ENCODE measurements around the gene PREP. TPM values are rescaled to one million over a fixed set of nuclear protein-coding genes. Genes with fewer than 3 reads are reported as not detected.

Gene PREP
- polyA plus RNA-seq, 1 of the 3 experiments (the other 2 are of a cell fraction) = 20.9 TPM

DNA sequence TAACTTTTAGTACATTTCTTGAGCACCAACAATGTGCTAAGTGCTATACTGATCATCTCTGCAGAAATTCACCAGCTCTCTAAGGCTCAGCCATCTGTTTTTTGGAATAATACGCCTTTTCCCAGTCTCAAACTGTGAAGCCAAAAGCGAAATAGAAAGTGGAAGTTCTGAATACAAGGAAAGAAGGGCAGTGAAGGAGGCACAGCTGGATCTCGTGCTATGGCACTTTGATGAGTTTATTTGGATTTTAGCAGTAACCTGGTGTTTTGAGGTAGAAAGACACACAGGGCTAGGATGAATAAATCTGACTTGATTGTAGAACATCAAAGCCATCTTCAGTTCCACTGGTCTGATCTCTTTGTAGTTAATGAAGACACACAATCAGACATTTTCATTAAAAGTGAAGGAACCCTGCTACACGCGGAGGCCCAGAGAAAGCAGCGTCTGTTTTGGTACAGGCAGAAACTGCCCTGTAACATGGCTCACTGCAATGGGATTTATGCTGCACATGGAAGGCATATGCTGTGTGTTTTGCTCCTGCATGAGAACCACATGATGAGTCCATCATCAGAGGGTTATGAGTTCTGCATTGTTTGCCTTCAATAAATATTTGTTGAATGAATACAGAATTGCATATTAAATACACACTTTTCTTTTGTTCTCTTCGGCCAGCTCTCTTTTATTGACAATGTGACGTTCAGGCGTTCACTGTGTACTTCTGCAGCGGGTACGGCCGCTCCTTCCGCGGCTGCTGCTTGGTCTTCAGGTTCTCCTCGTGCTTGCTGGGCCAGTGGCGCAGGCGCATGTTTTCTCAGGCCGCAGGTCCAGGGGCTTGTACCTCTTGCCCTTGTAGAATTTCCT is 100.9 kb downstream of the PREP start:
- H3K9me3 ChIP-seq = no peaks in the 10 kb centered on the region
- POLR2A ChIA-PET = no interaction called here
- no peaks in the 10 kb centered on the region for H3K27me3 ChIP-seq (ENCODE audit: insufficient read depth)
- no peak overlapping the region for H2AFZ ChIP-seq (ENCODE audit: low read depth)
- no peak overlapping the region for H3K9ac ChIP-seq
- no peak overlapping the region for H3K4me2 ChIP-seq
- peaks cover 2 to 11% of the 10 kb centered on the region in 2 experiments for H3K36me3 ChIP-seq (replicated peaks in 1 of 2; ENCODE audit: control insufficient read depth in 1 of 2, insufficient read depth in 2 of 2, low read length in 1 of 2)
- TF ChIP-seq FOXM1 (IDR thresholded peaks at IDR 0.05; ENCODE audit: low read depth) (no peak), TEAD4 (IDR thresholded peaks at IDR 0.05; ENCODE audit: borderline replicate concordance, insufficient read depth) (no peak), YY1 (IDR thresholded peaks at IDR 0.05; ENCODE audit: low read depth) (no peak), EZH2phosphoT487 (IDR thresholded peaks at IDR 0.05; ENCODE audit: borderline replicate concordance, low read depth) (no peak), FOXJ3 (CRISPR knock-in tag; IDR thresholded peaks at IDR 0.05) (no peak), MEF2A (IDR thresholded peaks at IDR 0.05; ENCODE audit: borderline replicate concordance, low read depth) (no peak), POLR2AphosphoS5 (IDR thresholded peaks at IDR 0.05; ENCODE audit: low read depth, low read length) (no peak)
- TF ChIP-seq, protein P1, sequence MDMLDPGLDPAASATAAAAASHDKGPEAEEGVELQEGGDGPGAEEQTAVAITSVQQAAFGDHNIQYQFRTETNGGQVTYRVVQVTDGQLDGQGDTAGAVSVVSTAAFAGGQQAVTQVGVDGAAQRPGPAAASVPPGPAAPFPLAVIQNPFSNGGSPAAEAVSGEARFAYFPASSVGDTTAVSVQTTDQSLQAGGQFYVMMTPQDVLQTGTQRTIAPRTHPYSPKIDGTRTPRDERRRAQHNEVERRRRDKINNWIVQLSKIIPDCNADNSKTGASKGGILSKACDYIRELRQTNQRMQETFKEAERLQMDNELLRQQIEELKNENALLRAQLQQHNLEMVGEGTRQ (IDR thresholded peaks at IDR 0.05; ENCODE audit: borderline replicate concordance, low read depth, low read length) = no peak
- TF ChIP-seq, protein P2, sequence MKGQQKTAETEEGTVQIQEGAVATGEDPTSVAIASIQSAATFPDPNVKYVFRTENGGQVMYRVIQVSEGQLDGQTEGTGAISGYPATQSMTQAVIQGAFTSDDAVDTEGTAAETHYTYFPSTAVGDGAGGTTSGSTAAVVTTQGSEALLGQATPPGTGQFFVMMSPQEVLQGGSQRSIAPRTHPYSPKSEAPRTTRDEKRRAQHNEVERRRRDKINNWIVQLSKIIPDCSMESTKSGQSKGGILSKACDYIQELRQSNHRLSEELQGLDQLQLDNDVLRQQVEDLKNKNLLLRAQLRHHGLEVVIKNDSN (IDR thresholded peaks at IDR 0.05; ENCODE audit: borderline replicate concordance, low read depth) = no peak
- TF ChIP-seq, protein P3, sequence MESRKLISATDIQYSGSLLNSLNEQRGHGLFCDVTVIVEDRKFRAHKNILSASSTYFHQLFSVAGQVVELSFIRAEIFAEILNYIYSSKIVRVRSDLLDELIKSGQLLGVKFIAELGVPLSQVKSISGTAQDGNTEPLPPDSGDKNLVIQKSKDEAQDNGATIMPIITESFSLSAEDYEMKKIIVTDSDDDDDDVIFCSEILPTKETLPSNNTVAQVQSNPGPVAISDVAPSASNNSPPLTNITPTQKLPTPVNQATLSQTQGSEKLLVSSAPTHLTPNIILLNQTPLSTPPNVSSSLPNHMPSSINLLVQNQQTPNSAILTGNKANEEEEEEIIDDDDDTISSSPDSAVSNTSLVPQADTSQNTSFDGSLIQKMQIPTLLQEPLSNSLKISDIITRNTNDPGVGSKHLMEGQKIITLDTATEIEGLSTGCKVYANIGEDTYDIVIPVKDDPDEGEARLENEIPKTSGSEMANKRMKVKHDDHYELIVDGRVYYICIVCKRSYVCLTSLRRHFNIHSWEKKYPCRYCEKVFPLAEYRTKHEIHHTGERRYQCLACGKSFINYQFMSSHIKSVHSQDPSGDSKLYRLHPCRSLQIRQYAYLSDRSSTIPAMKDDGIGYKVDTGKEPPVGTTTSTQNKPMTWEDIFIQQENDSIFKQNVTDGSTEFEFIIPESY (IDR thresholded peaks at IDR 0.05; ENCODE audit: borderline replicate concordance, low read depth) = no peak
- H3K79me2 ChIP-seq (ENCODE audit: insufficient read depth) = no peaks in the 10 kb centered on the region
- no peaks in the 10 kb centered on the region for H4K20me1 ChIP-seq (ENCODE audit: insufficient read depth)
- peak overlapping the region in 1 of 2 experiments; percentile 55; a peak in 1 of 4 replicates for H3K27ac ChIP-seq (ENCODE audit: low read depth in 2 of 2, low read length in 1 of 2)
- peaks cover 0 to 13% of the 10 kb centered on the region in 2 experiments; a peak in 2 of 4 replicates for H3K4me1 ChIP-seq (ENCODE audit: control insufficient read depth in 1 of 2, insufficient read depth in 2 of 2, low read depth in 1 of 2, low read length in 1 of 2)
- no peak for DNase-seq
- CTCF ChIA-PET = no interaction called here
- 97% methylated on average over 18 of the region's 18 CpGs for WGBS (ENCODE audit: low lambda C conversion rate)
- no peaks in the 10 kb centered on the region for H3F3A ChIP-seq (replicated peaks; ENCODE audit: insufficient read depth)
- H3K9me2 ChIP-seq = no peaks in the 10 kb centered on the region
- H3K4me3 ChIP-seq (ENCODE audit: low read depth in 2 of 2, low read length in 1 of 2) = no peak overlapping the region

DNA sequence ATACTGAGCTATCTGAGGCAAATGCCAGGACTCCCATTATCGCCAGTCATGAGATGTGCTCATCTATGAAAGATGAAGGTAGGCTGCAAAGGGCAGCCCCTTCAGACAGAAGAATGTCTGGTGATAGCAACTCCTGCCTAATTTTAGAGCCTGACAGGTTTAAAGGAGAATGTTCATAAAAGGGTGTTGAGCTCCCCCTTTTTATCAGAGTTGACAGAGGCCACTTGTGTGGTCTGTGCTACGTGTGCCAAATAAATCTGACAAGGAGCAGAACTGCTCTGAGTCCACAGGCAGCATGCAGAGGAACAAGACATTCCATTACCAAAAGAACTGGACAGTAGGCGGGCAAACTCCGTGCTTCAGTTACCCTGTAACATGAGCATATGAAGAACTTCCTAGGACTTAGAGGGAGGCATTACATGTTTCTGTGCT is 101.8 kb downstream of the PREP start:
- POLR2A ChIA-PET = no interaction called here
- Histone ChIP-seq H3K27me3 (ENCODE audit: insufficient read depth) (no peaks in the 10 kb centered on the region), H3K4me3 (ENCODE audit: low read depth in 2 of 2, low read length in 1 of 2) (no peak overlapping the region), H3K27ac (ENCODE audit: low read depth in 2 of 2, low read length in 1 of 2) (peak overlapping the region in 1 of 2 experiments; percentile 55; a peak in 2 of 4 replicates), H4K20me1 (ENCODE audit: insufficient read depth) (no peaks in the 10 kb centered on the region), H3K4me2 (no peak overlapping the region), H3F3A (replicated peaks; ENCODE audit: insufficient read depth) (no peaks in the 10 kb centered on the region), H3K4me1 (ENCODE audit: control insufficient read depth in 1 of 2, insufficient read depth in 2 of 2, low read depth in 1 of 2, low read length in 1 of 2) (peaks cover 0 to 13% of the 10 kb centered on the region in 2 experiments; a peak in 2 of 4 replicates), H3K79me2 (ENCODE audit: insufficient read depth) (no peaks in the 10 kb centered on the region; the same call in 1 of the 2 replicates), H2AFZ (ENCODE audit: low read depth) (no peak overlapping the region), H3K9me3 (no peaks in the 10 kb centered on the region), H3K9ac (no peak overlapping the region), H3K36me3 (replicated peaks in 1 of 2; ENCODE audit: control insufficient read depth in 1 of 2, insufficient read depth in 2 of 2, low read length in 1 of 2) (peaks cover 0 to 11% of the 10 kb centered on the region in 2 experiments), H3K9me2 (no peaks in the 10 kb centered on the region)
- CTCF ChIA-PET = interaction anchor here (1.3 to 1.6 kb wide), 2 partner anchors 11 to 213 kb away, joined by 5 read pairs; no protein-coding TSS in a partner anchor
- no peak for DNase-seq
- 68% methylated on average over 4 of the region's 4 CpGs for WGBS (ENCODE audit: low lambda C conversion rate)
- TF ChIP-seq, protein P4, sequence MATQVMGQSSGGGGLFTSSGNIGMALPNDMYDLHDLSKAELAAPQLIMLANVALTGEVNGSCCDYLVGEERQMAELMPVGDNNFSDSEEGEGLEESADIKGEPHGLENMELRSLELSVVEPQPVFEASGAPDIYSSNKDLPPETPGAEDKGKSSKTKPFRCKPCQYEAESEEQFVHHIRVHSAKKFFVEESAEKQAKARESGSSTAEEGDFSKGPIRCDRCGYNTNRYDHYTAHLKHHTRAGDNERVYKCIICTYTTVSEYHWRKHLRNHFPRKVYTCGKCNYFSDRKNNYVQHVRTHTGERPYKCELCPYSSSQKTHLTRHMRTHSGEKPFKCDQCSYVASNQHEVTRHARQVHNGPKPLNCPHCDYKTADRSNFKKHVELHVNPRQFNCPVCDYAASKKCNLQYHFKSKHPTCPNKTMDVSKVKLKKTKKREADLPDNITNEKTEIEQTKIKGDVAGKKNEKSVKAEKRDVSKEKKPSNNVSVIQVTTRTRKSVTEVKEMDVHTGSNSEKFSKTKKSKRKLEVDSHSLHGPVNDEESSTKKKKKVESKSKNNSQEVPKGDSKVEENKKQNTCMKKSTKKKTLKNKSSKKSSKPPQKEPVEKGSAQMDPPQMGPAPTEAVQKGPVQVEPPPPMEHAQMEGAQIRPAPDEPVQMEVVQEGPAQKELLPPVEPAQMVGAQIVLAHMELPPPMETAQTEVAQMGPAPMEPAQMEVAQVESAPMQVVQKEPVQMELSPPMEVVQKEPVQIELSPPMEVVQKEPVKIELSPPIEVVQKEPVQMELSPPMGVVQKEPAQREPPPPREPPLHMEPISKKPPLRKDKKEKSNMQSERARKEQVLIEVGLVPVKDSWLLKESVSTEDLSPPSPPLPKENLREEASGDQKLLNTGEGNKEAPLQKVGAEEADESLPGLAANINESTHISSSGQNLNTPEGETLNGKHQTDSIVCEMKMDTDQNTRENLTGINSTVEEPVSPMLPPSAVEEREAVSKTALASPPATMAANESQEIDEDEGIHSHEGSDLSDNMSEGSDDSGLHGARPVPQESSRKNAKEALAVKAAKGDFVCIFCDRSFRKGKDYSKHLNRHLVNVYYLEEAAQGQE (IDR thresholded peaks at IDR 0.05; ENCODE audit: low read depth, low read length) = no peak
- TF ChIP-seq, protein P5, sequence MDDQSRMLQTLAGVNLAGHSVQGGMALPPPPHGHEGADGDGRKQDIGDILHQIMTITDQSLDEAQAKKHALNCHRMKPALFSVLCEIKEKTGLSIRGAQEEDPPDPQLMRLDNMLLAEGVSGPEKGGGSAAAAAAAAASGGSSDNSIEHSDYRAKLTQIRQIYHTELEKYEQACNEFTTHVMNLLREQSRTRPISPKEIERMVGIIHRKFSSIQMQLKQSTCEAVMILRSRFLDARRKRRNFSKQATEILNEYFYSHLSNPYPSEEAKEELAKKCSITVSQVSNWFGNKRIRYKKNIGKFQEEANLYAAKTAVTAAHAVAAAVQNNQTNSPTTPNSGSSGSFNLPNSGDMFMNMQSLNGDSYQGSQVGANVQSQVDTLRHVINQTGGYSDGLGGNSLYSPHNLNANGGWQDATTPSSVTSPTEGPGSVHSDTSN (IDR thresholded peaks at IDR 0.05) = peak; percentile 36; the same call in 1 of the 2 replicates
- TF ChIP-seq TCF12 (IDR thresholded peaks at IDR 0.05) = peak; percentile 23; the same call in 1 of the 2 replicates
- TF ChIP-seq YY1 (IDR thresholded peaks at IDR 0.05; ENCODE audit: low read depth) = no peak
- 0 out of 2 replicates have a peak, but pooled peaks have one; percentile 23 for TF ChIP-seq RCOR1 (IDR thresholded peaks at IDR 0.05; ENCODE audit: low read length)

All from SK-N-SH (cell line).